ENCODE data around the gene WNK1.
"Not testable (repeated sequence)": the region's sequence is repeated elsewhere in the genome, so short reads cannot be mapped to it uniquely, and the experiment has no call there.

WNK1 gene

GRCh38 chr12:780750-781379, 28.5 kb downstream of the WNK1 start:
- peak; percentile 0 for DNase-seq

- DNase-seq, result no peak
These were observed 33.3 kb downstream of the WNK1 start for GRCh38 chr12:785706-786105.

GRCh38 chr12:788288-788687, 35.9 kb downstream of the WNK1 start:
- DNase-seq, result no peak

- not testable (repeated sequence) for DNase-seq
These were observed 36.4 kb downstream of the WNK1 start for GRCh38 chr12:788762-789161.

GRCh38 chr12:789852-790563, 37.6 kb downstream of the WNK1 start:
- peak; percentile 40 for DNase-seq

- no peak for DNase-seq
These were observed 38.2 kb downstream of the WNK1 start for GRCh38 chr12:790608-791007.

- DNase-seq, result no peak
These were observed 40.7 kb downstream of the WNK1 start for GRCh38 chr12:793037-793436.

- DNase-seq, result peak; percentile 23
These were observed 41.3 kb downstream of the WNK1 start for GRCh38 chr12:793711-794110.

GRCh38 chr12:795305-795704, 42.9 kb downstream of the WNK1 start:
- peak; percentile 79 for DNase-seq

GRCh38 chr12:800401-800800, 48.0 kb downstream of the WNK1 start:
- peak; percentile 53 for DNase-seq

GRCh38 chr12:802242-803120, 50.1 kb downstream of the WNK1 start:
- no peak for DNase-seq

- peak; percentile 44 for DNase-seq
These were observed 52.7 kb downstream of the WNK1 start for GRCh38 chr12:805022-805632.

GRCh38 chr12:806200-806791, 53.9 kb downstream of the WNK1 start:
- no peak for DNase-seq

- DNase-seq, result no peak
These were observed 54.8 kb downstream of the WNK1 start for GRCh38 chr12:807041-807735.

- peak; percentile 51 for DNase-seq
These were observed 57.7 kb downstream of the WNK1 start for GRCh38 chr12:810116-810515.

GRCh38 chr12:810671-811415, 58.5 kb downstream of the WNK1 start:
- no peak for DNase-seq

GRCh38 chr12:812950-813349, 60.6 kb downstream of the WNK1 start:
- no peak for DNase-seq

GRCh38 chr12:817456-817855, 65.1 kb downstream of the WNK1 start:
- DNase-seq, result not testable (repeated sequence)

GRCh38 chr12:817941-818600, 65.7 kb downstream of the WNK1 start:
- DNase-seq, result no peak

- no peak for DNase-seq
These were observed 66.4 kb downstream of the WNK1 start for GRCh38 chr12:818733-819132.

- no peak for DNase-seq
These were observed 68.0 kb downstream of the WNK1 start for GRCh38 chr12:820336-820735.
